GM18858 (cell line): ENCODE measurements around the gene C1QL4.

Source experiments
- ATAC-seq: cut with Tn5 transposase; IDR thresholded peaks from one replicate; pipeline ENCODE4 v1.9.1; 2021; ENCODE audit not compliant: unreplicated experiment

Gene C1QL4

GRCh38 chr12:49348781-49349180, 11.8 kb upstream of the C1QL4 start:
- ATAC-seq: no peak

- ATAC-seq: no peak
Measured at GRCh38 chr12:49347311-49348193, 10.6 kb upstream of the C1QL4 start.

GRCh38 chr12:49346659-49347310, 9.8 kb upstream of the C1QL4 start, which contains the start of gene DNAJC22:
Gene DNAJC22 (plus strand): TSS chr12:49346888. CDS start chr12:49348873, 1,985 bp downstream.
- no peak for ATAC-seq

GRCh38 chr12:49345825-49346658, 9.1 kb upstream of the C1QL4 start:
- no peak for ATAC-seq

- ATAC-seq: no peak
Measured at GRCh38 chr12:49345051-49345824, 8.2 kb upstream of the C1QL4 start.

GRCh38 chr12:49344486-49345050, 7.6 kb upstream of the C1QL4 start:
- ATAC-seq: no peak

GRCh38 chr12:49342914-49343731, 6.1 kb upstream of the C1QL4 start:
- ATAC-seq: no peak

- ATAC-seq: no peak
Measured at GRCh38 chr12:49342066-49342913, 5.3 kb upstream of the C1QL4 start.

- ATAC-seq: no peak
Measured at GRCh38 chr12:49341777-49342065, 4.7 kb upstream of the C1QL4 start.

- ATAC-seq: no peak
Measured at GRCh38 chr12:49340971-49341776, 4.2 kb upstream of the C1QL4 start.

GRCh38 chr12:49340095-49340870, 3.3 kb upstream of the C1QL4 start:
- no peak for ATAC-seq

GRCh38 chr12:49339464-49339861, 2.5 kb upstream of the C1QL4 start:
- ATAC-seq: no peak

GRCh38 chr12:49338830-49339463, 2.0 kb upstream of the C1QL4 start:
- ATAC-seq: no peak

- ATAC-seq: no peak
Measured at GRCh38 chr12:49335955-49336644, 888 bp downstream of the C1QL4 start.

- ATAC-seq: no peak
Measured at GRCh38 chr12:49335118-49335954, 1.7 kb downstream of the C1QL4 start.
